Measurements from ENCODE around the gene TSPAN14. TPM values are rescaled to one million over a fixed set of nuclear protein-coding genes. Genes with fewer than 3 reads are reported as not detected.

TSPAN14 gene
- total RNA-seq, 2 donors from 2014 or later, result 121 to 123 TPM

DNA sequence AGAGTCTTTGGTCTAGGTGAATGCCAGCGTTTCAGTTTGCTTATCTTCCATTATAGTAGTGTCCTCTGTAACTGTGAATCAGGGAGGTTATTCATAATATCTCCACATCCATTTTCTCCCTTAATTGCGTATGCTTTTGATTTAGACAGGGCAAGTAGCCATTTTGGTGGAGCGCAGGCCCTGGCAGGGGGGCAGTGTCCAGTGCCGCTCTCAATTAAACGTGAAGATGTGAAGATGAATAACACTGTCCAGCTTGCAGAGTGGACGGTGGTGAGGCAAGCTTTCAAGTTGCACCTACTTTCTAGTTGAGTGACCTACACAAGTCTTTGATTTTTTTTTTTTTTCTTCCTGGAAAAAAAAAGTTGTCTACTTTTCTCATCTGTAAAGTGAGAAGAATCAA is 4.5 kb downstream of the TSPAN14 start:
- H3K4me1 ChIP-seq (ENCODE audit: control insufficient read depth, insufficient read depth, low read length), result peaks cover 16% of the 10 kb centered on the region
- 80 to 97% methylated on average over 2 to 6 of the region's 6 CpGs for WGBS, 2 experiments (ENCODE audit: insufficient coverage in 1 of 2, insufficient read length in 1 of 2)
- no peaks in the 10 kb centered on the region for H3K9me3 ChIP-seq (ENCODE audit: control insufficient read depth, low read length)
- H3K4me3 ChIP-seq (ENCODE audit: low read length), result no peak overlapping the region
- peaks cover 11% of the 10 kb centered on the region for H3K36me3 ChIP-seq (ENCODE audit: control insufficient read depth, insufficient read depth, low read length)
- H3K27ac Mint-ChIP-seq, result peak overlapping the region; percentile 85
- TF ChIP-seq, protein P1, sequence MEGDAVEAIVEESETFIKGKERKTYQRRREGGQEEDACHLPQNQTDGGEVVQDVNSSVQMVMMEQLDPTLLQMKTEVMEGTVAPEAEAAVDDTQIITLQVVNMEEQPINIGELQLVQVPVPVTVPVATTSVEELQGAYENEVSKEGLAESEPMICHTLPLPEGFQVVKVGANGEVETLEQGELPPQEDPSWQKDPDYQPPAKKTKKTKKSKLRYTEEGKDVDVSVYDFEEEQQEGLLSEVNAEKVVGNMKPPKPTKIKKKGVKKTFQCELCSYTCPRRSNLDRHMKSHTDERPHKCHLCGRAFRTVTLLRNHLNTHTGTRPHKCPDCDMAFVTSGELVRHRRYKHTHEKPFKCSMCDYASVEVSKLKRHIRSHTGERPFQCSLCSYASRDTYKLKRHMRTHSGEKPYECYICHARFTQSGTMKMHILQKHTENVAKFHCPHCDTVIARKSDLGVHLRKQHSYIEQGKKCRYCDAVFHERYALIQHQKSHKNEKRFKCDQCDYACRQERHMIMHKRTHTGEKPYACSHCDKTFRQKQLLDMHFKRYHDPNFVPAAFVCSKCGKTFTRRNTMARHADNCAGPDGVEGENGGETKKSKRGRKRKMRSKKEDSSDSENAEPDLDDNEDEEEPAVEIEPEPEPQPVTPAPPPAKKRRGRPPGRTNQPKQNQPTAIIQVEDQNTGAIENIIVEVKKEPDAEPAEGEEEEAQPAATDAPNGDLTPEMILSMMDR (conservative IDR thresholded peaks at IDR 0.05), result no peak
- H3K4me1 Mint-ChIP-seq, result peaks cover 65% of the 10 kb centered on the region
- DNase-seq, result no peak
- no peaks in the 10 kb centered on the region for H3K27me3 ChIP-seq (ENCODE audit: control insufficient read depth, insufficient read depth, low read length, poor library complexity, severe bottlenecking)
- H3K9me3 Mint-ChIP-seq, result no peaks in the 10 kb centered on the region
- no peak overlapping the region for H3K27ac ChIP-seq (ENCODE audit: low read depth, low read length)
- no peak overlapping the region for H3K9ac ChIP-seq (ENCODE audit: extremely low read depth, low read length, poor library complexity, severe bottlenecking)
- H3K4me3 Mint-ChIP-seq, result peak overlapping the region; percentile 14
- H3K27me3 Mint-ChIP-seq (ENCODE audit: insufficient read depth), result no peaks in the 10 kb centered on the region
- H3K36me3 Mint-ChIP-seq (ENCODE audit: low read depth), result peaks cover 14% of the 10 kb centered on the region

- Histone ChIP-seq H3K9me3 (ENCODE audit: control insufficient read depth, low read length) (no peaks in the 10 kb centered on the region), H3K27ac (ENCODE audit: low read depth, low read length) (peak overlapping the region; percentile 1)
- no peak overlapping the region for H3K4me3 Mint-ChIP-seq
These were observed 5.1 kb downstream of the TSPAN14 start for GRCh38 chr10:80459047-80459865.

GRCh38 chr10:80460399-80461207 is 6.5 kb downstream of the TSPAN14 start:
- Mint-ChIP-seq H3K36me3 (ENCODE audit: low read depth) (peaks cover 14% of the 10 kb centered on the region), H3K9me3 (no peaks in the 10 kb centered on the region), H3K4me3 (peak overlapping the region; percentile 20), H3K27ac (peak overlapping the region; percentile 85), H3K27me3 (ENCODE audit: insufficient read depth) (no peaks in the 10 kb centered on the region), H3K4me1 (peaks cover 83% of the 10 kb centered on the region)
- Histone ChIP-seq H3K4me1 (ENCODE audit: control insufficient read depth, insufficient read depth, low read length) (peaks cover 34% of the 10 kb centered on the region), H3K27me3 (ENCODE audit: control insufficient read depth, insufficient read depth, low read length, poor library complexity, severe bottlenecking) (no peaks in the 10 kb centered on the region), H3K4me3 (ENCODE audit: low read length) (no peak overlapping the region), H3K27ac (ENCODE audit: low read depth, low read length) (peak overlapping the region; percentile 48), H3K9ac (ENCODE audit: extremely low read depth, low read length, poor library complexity, severe bottlenecking) (no peak overlapping the region), H3K9me3 (ENCODE audit: control insufficient read depth, low read length) (no peaks in the 10 kb centered on the region), H3K36me3 (ENCODE audit: control insufficient read depth, insufficient read depth, low read length) (peaks cover 11% of the 10 kb centered on the region)
- 87 to 93% methylated on average over 5 to 6 of the region's 6 CpGs for WGBS, 2 experiments (ENCODE audit: insufficient coverage in 1 of 2, insufficient read length in 1 of 2)
- peak; percentile 92 for DNase-seq
- TF ChIP-seq, protein P1 (conservative IDR thresholded peaks at IDR 0.05), result no peak

More at GRCh38 chr10:80459047-80459865, 5.1 kb downstream of the TSPAN14 start:
- H3K27me3 ChIP-seq (ENCODE audit: control insufficient read depth, insufficient read depth, low read length, poor library complexity, severe bottlenecking), result no peaks in the 10 kb centered on the region
- H3K4me1 ChIP-seq (ENCODE audit: control insufficient read depth, insufficient read depth, low read length), result peaks cover 22% of the 10 kb centered on the region
- no peaks in the 10 kb centered on the region for H3K27me3 Mint-ChIP-seq (ENCODE audit: insufficient read depth)
- H3K9me3 Mint-ChIP-seq, result no peaks in the 10 kb centered on the region
- WGBS, 2 experiments (ENCODE audit: insufficient coverage in 1 of 2, insufficient read length in 1 of 2), result 89 to 93% methylated on average over 6 to 9 of the region's 9 CpGs
- H3K9ac ChIP-seq (ENCODE audit: extremely low read depth, low read length, poor library complexity, severe bottlenecking), result peak overlapping the region; percentile 8
- H3K27ac Mint-ChIP-seq, result peak overlapping the region; percentile 85
- peaks cover 11% of the 10 kb centered on the region for H3K36me3 ChIP-seq (ENCODE audit: control insufficient read depth, insufficient read depth, low read length)
- DNase-seq, result peak; percentile 80
- peaks cover 14% of the 10 kb centered on the region for H3K36me3 Mint-ChIP-seq (ENCODE audit: low read depth)
- TF ChIP-seq, protein P1 (conservative IDR thresholded peaks at IDR 0.05), result peak; percentile 26
- H3K4me3 ChIP-seq (ENCODE audit: low read length), result no peak overlapping the region
- peaks cover 71% of the 10 kb centered on the region for H3K4me1 Mint-ChIP-seq
